Gastroesophageal sphincter (tissue), 4 donors: ENCODE results near the gene CFAP410. TPM values are rescaled to one million over a fixed set of nuclear protein-coding genes. Genes with fewer than 3 reads are reported as not detected.

ENCODE experiments used
- ATAC-seq: fragments of 150-250 bp; one replicate; pipeline ENCODE4 v1.9.1; 2016; ENCODE audit warnings: mild to moderate bottlenecking, moderate library complexity
- H3K27ac ChIP-seq, 4 donors: fragments of 200-600 bp; sonication (generic) in 3 of 4; 1 replicate in 3 of 4; 2 replicates in 1 of 4; pipeline ENCODE4 v1.5.1; 2016 to 2019
- H3K27me3 ChIP-seq: fragments of 200-600 bp; sonication (generic); one replicate; pipeline ENCODE4 v1.5.1; 2019
- H3K36me3 ChIP-seq, 2 donors: fragments of 200-600 bp; sonication (generic); one replicate each; pipeline ENCODE4 v1.5.1; 2019; ENCODE audit warnings: control low read depth in 1 of 2
- H3K4me1 ChIP-seq, 3 donors: fragments of 200-600 bp; sonication (generic); 1 replicate in 2 of 3; 2 replicates in 1 of 3; pipeline ENCODE4 v1.5.1; 2016 to 2019; ENCODE audit warnings: control low read depth in 2 of 3
- H3K4me3 ChIP-seq, 2 donors: fragments of 200-600 bp; sonication (generic); one replicate each; pipeline ENCODE4 v1.5.1; 2019; ENCODE audit warnings: mild to moderate bottlenecking in 1 of 2, moderate library complexity in 1 of 2
- H3K9me3 ChIP-seq, 3 donors: fragments of 200-600 bp; sonication (generic); one replicate each; pipeline ENCODE4 v1.5.1; 2017 to 2019; ENCODE audit warnings: control low read depth in 2 of 3
- EP300 ChIP-seq: sonication (generic); formaldehyde crosslinking; IDR thresholded peaks from one replicate; pipeline ENCODE4 v1.6.1; 2017; ENCODE audit warnings: antibody characterized with exemption, mild to moderate bottlenecking
- POLR2A ChIP-seq, 2 donors: fragments of 450-650 bp; IDR thresholded peaks; one replicate each; pipeline ENCODE4 v1.6.1; 2017; ENCODE audit warnings: antibody characterized with exemption in 2 of 2, mild to moderate bottlenecking in 2 of 2, moderate library complexity in 1 of 2
- POLR2AphosphoS5 ChIP-seq: sonication (generic); formaldehyde crosslinking; IDR thresholded peaks from one replicate; pipeline ENCODE4 v1.6.1; 2017; ENCODE audit warnings: antibody characterized with exemption
- WGBS, 2 donors: methylation state at CpG; one replicate each; pipeline ENCODE4 v1.1.5; 2018; ENCODE audit warnings: low coverage in 1 of 2; 5-methylcytosine and 5-hydroxymethylcytosine counted together
- total RNA-seq, 4 donors: library from RNA; depleted of rRNA; stranded (reverse); fragments of >200 nt; gene quantifications; one replicate each; pipeline ENCODE4 v1.1.0, GENCODE V29; 2016
- TF ChIP-seq, protein P1 (sequence below), 4 experiments: fragments of 200-600 bp in 2 of 4; fragments of 450-650 bp in 2 of 4; sonication (generic) in 1 of 4; IDR thresholded peaks; one replicate each; pipeline ENCODE4 v1.5.1; 2017 to 2019; ENCODE audit warnings: antibody characterized with exemption in 4 of 4, mild to moderate bottlenecking in 2 of 4, moderate library complexity in 2 of 4

Gene CFAP410
- total RNA-seq, 4 donors from 2014 or later = 26.2 to 35.0 (median 30.2) TPM

- H3K4me1 ChIP-seq = peaks cover 0 to 8% (median 4%) of the 10 kb centered on the region in 3 donors
- 69 to 72% methylated on average over 8 of the region's 8 CpGs for WGBS, 2 donors
- H3K9me3 ChIP-seq = no peaks in the 10 kb centered on the region
- no peak overlapping the region for H3K4me3 ChIP-seq
- H3K27me3 ChIP-seq = peaks cover 92% of the 10 kb centered on the region
- TF ChIP-seq POLR2AphosphoS5 = no peak
- no peak for TF ChIP-seq EP300
- TF ChIP-seq, protein P1, sequence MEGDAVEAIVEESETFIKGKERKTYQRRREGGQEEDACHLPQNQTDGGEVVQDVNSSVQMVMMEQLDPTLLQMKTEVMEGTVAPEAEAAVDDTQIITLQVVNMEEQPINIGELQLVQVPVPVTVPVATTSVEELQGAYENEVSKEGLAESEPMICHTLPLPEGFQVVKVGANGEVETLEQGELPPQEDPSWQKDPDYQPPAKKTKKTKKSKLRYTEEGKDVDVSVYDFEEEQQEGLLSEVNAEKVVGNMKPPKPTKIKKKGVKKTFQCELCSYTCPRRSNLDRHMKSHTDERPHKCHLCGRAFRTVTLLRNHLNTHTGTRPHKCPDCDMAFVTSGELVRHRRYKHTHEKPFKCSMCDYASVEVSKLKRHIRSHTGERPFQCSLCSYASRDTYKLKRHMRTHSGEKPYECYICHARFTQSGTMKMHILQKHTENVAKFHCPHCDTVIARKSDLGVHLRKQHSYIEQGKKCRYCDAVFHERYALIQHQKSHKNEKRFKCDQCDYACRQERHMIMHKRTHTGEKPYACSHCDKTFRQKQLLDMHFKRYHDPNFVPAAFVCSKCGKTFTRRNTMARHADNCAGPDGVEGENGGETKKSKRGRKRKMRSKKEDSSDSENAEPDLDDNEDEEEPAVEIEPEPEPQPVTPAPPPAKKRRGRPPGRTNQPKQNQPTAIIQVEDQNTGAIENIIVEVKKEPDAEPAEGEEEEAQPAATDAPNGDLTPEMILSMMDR (IDR thresholded peaks at IDR 0.05) = no peak
- no peak for TF ChIP-seq POLR2A (IDR thresholded peaks at IDR 0.05)
- no peaks in the 10 kb centered on the region for H3K36me3 ChIP-seq
- ATAC-seq = no peak
- no peak overlapping the region for H3K27ac ChIP-seq
Observed at GRCh38 chr21:44372616-44373015, 33.4 kb upstream of the CFAP410 start.

DNA sequence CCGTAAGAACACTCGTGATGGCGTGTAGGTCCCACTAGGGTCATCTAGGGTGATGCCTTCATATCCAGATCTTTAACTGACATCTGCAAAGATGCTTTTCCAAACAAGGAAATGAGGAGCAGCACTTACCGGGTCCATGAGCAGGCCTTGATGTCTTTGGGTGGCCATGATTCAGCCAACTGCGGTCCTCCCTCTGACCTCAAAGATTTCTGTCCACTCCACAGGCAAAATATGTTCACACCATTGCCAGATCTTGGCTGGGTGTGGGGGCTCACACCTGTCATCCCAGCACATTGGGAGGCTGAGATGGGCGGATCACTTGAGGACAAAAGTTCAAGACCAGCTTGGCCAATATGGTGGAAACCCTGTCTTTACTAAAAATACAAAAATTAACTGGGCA is 32.4 kb upstream of the CFAP410 start:
- H3K4me1 ChIP-seq = peaks cover 0 to 8% (median 4%) of the 10 kb centered on the region in 3 donors
- no peaks in the 10 kb centered on the region for H3K36me3 ChIP-seq
- TF ChIP-seq POLR2A (IDR thresholded peaks at IDR 0.05) = no peak
- no peak for TF ChIP-seq EP300
- TF ChIP-seq, protein P1 (IDR thresholded peaks at IDR 0.05) = no peak
- TF ChIP-seq POLR2AphosphoS5 = no peak
- no peak overlapping the region for H3K4me3 ChIP-seq
- WGBS, 2 donors = 82 to 90% methylated on average over 2 to 5 of the region's 6 CpGs
- no peak for ATAC-seq
- H3K27me3 ChIP-seq = peaks cover 87% of the 10 kb centered on the region
- H3K9me3 ChIP-seq = no peaks in the 10 kb centered on the region
- H3K27ac ChIP-seq = no peak overlapping the region

DNA sequence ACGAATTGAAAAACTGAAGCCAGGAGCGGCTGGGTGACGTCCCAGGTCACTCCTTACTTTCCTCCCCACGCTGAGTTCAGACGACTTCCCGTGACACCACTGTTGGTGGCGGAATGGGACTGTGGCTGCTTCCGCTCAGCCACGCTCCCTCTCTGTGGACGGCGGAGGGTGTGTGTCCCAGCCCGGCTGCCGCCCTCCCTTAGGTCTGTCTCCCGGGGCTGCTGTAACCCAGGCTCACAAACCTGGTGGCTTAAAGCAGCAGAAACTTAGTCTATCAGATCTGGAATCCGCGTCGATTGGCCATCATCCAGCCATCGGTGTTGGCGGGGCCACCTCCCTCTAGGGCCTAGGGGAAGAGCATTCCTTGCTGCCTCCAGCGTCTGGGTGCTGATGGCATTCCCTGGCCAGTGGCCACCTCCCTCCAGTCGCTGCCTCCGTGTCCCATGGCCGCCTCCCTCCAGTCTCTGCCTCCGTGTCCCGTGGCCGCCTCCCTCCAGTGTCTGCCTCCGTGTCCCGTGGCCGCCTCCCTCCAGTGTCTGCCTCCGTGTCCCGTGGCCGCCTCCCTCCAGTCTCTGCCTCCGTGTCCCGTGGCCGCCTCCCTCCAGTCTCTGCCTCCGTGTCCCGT is 31.7 kb upstream of the CFAP410 start:
- Histone ChIP-seq H3K4me1 (peaks cover 0 to 8% (median 4%) of the 10 kb centered on the region in 3 donors), H3K36me3 (no peaks in the 10 kb centered on the region), H3K27me3 (peaks cover 87% of the 10 kb centered on the region)

GRCh38 chr21:44370027-44370735 is 31.0 kb upstream of the CFAP410 start:
- H3K4me1 ChIP-seq = peaks cover 0 to 8% (median 4%) of the 10 kb centered on the region in 3 donors
- no peak overlapping the region for H3K4me3 ChIP-seq
- peaks cover 87% of the 10 kb centered on the region for H3K27me3 ChIP-seq
- no peak for TF ChIP-seq POLR2AphosphoS5
- TF ChIP-seq, protein P1 (IDR thresholded peaks at IDR 0.05) = no peak
- TF ChIP-seq EP300 = no peak
- TF ChIP-seq POLR2A (IDR thresholded peaks at IDR 0.05) = no peak
- no peak overlapping the region for H3K27ac ChIP-seq
- no peaks in the 10 kb centered on the region for H3K9me3 ChIP-seq
- WGBS, 2 donors = 33 to 89% methylated on average over 5 to 7 of the region's 29 CpGs
- ATAC-seq = no peak
- no peaks in the 10 kb centered on the region for H3K36me3 ChIP-seq

More for the DNA sequence above, 31.7 kb upstream of the CFAP410 start:
- 83 to 90% methylated on average over 21 to 28 of the region's 37 CpGs for WGBS, 2 donors
- no peaks in the 10 kb centered on the region for H3K9me3 ChIP-seq
- no peak for ATAC-seq
- no peak overlapping the region for H3K4me3 ChIP-seq
- H3K27ac ChIP-seq = no peak overlapping the region
- TF ChIP-seq EP300 (no peak), POLR2A (IDR thresholded peaks at IDR 0.05) (no peak), POLR2AphosphoS5 (no peak)
- TF ChIP-seq, protein P1 (IDR thresholded peaks at IDR 0.05) = no peak
